SU-DHL-6 (cell line): ENCODE measurements around the gene ENAM.
"Not testable (repeated sequence)": the region's sequence is repeated elsewhere in the genome, so short reads cannot be mapped to it uniquely, and the experiment has no call there.

Experiments used
- CTCF ChIP-seq: fragments of 200-600 bp; sonication (generic); IDR thresholded peaks from one replicate; pipeline ENCODE4 v1.5.1; 2017; ENCODE audit warnings: antibody characterized with exemption, mild to moderate bottlenecking, low read length, moderate library complexity; ENCODE audit not compliant: insufficient read depth, poor library complexity, severe bottlenecking
- EZH2phosphoT487 ChIP-seq: fragments of 200-600 bp; sonication (generic), shearing (Covaris generic); conservative IDR thresholded peaks from 2 replicates; pipeline ENCODE4 v1.6.1; 2018; ENCODE audit warnings: mild to moderate bottlenecking, antibody characterized with exemption, low read length, moderate library complexity, mixed read lengths

GRCh38 chr4:70650741-70651140 lies 22.2 kb downstream of the ENAM start:
- not testable (repeated sequence) for TF ChIP-seq CTCF, EZH2phosphoT487
